A673 (cell line): ENCODE results near the gene ZNF80. TPM values are rescaled to one million over a fixed set of nuclear protein-coding genes. Genes with fewer than 3 reads are reported as not detected.

Experiments used
- BruUV-seq: library from RNA; stranded (reverse); fragments of 400-500 nt; replicated peaks from 2 replicates; lab custom pipeline; 2021; lab: Mats Ljungman, UMichigan
- CTCF ChIA-PET: fragments of 300-600 bp; sonication (Branson Sonifier 250); formaldehyde crosslinking; loops from one replicate; lab custom pipeline; 2022; ENCODE audit warnings: antibody characterized with exemption; lab: Charles Lee
- POLR2A ChIA-PET: fragments of 300-600 bp; sonication (Branson Sonifier 250); formaldehyde crosslinking; loops from one replicate; lab custom pipeline; 2022; ENCODE audit warnings: antibody characterized with exemption; ENCODE audit not compliant: low non-redundant PET; lab: Charles Lee
- DNase-seq: peaks from one replicate; pipeline ENCODE4 v3.0.0-alpha.2; 2015; ENCODE audit warnings: low spot score
- H3K27ac ChIP-seq: fragments of 200-600 bp; sonication (generic); 2 replicates; pipeline ENCODE4 v1.5.1; 2016; ENCODE audit warnings: mixed run types, low read depth, mild to moderate bottlenecking, mixed read lengths, antibody characterized with exemption, low read length; ENCODE audit not compliant: poor library complexity, severe bottlenecking
- H3K27me3 ChIP-seq: fragments of 200-600 bp; sonication (generic); replicated peaks from 2 replicates; pipeline ENCODE4 v1.6.1; 2017; ENCODE audit warnings: mixed run types, low read depth, mild to moderate bottlenecking, mixed read lengths, antibody characterized with exemption, low read length; ENCODE audit not compliant: insufficient read depth, poor library complexity
- H3K36me3 ChIP-seq: fragments of 200-600 bp; sonication (generic); 2 replicates; pipeline ENCODE4 v1.6.1; 2016; ENCODE audit warnings: mixed run types, mild to moderate bottlenecking, mixed read lengths, antibody characterized with exemption, low read length; ENCODE audit not compliant: insufficient read depth, poor library complexity, severe bottlenecking
- H3K4me1 ChIP-seq: fragments of 200-600 bp; sonication (generic); 2 replicates; pipeline ENCODE4 v1.6.1; 2017; ENCODE audit warnings: mixed run types, mild to moderate bottlenecking, mixed read lengths, antibody characterized with exemption, low read length; ENCODE audit not compliant: insufficient read depth, poor library complexity, severe bottlenecking
- H3K4me3 ChIP-seq: fragments of 200-600 bp; sonication (generic); 2 replicates; pipeline ENCODE4 v1.5.1; 2016; ENCODE audit warnings: low read depth, mixed run types, mild to moderate bottlenecking, mixed read lengths, low read length; ENCODE audit not compliant: poor library complexity, severe bottlenecking
- H3K9me3 ChIP-seq: fragments of 200-600 bp; sonication (generic); 2 replicates; pipeline ENCODE4 v1.6.1; 2016; ENCODE audit warnings: mixed run types, low read depth, mild to moderate bottlenecking, mixed read lengths, antibody characterized with exemption, low read length; ENCODE audit not compliant: poor library complexity, severe bottlenecking
- CTCF ChIP-seq: fragments of 300-800, 200-600 bp; sonication (generic); conservative IDR thresholded peaks from 2 replicates; pipeline ENCODE4 v1.5.1; 2017; ENCODE audit warnings: low read depth, mild to moderate bottlenecking, antibody characterized with exemption, low read length, moderate library complexity, mixed read lengths
- EZH2 ChIP-seq: fragments of 200-600 bp; sonication (generic); IDR thresholded peaks from 2 replicates; pipeline ENCODE4 v1.6.1; 2017; ENCODE audit warnings: borderline replicate concordance, low read depth, mild to moderate bottlenecking, mixed read lengths, antibody characterized with exemption, low read length; ENCODE audit not compliant: poor library complexity, severe bottlenecking
- intact Hi-C: fragments of 100-400 bp; cut with micrococcal nuclease; formaldehyde crosslinking; loops from one replicate; pipeline ENCODE4 v1.10.0; 2022; ENCODE audit not compliant: unreplicated experiment
- total RNA-seq: library from RNA; stranded (reverse); gene quantifications from 2 replicates; pipeline ENCODE4 v1.2.3, GENCODE V29; 2021

Gene ZNF80
- total RNA-seq, 1 experiment from 2014 or later = not detected

DNA sequence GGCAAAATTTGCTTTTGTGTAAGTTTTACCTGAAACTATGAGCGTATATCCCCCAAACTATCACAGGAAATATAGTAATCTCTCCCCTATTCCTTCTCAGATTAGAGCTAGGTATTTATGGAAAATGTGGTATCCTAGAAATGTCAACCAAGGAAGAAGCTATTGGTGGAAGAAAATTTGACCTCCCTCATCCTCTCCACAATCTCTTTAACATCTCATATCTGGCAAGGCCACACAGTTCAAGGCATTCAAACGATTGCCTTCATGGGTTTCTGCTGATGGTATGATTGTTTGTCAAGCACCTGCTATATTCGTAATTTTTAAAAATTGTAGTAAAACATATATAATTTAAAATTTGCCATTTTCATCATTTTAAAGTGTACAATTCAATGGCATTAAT is 31.0 kb downstream of the ZNF80 start:
- H3K27ac ChIP-seq = no peak overlapping the region
- ChIA-PET CTCF (no interaction called here), POLR2A (no interaction called here)
- no peaks in the 10 kb centered on the region for H3K9me3 ChIP-seq
- no peak for DNase-seq
- no peaks in the 10 kb centered on the region for H3K4me1 ChIP-seq
- intact Hi-C loops = no loop called here
- H3K36me3 ChIP-seq = no peaks in the 10 kb centered on the region
- no TSS peak for BruUV-seq
- H3K27me3 ChIP-seq = no peaks in the 10 kb centered on the region
- TF ChIP-seq CTCF = no peak
- TF ChIP-seq EZH2 = no peak
- H3K4me3 ChIP-seq = no peak overlapping the region

- CTCF ChIA-PET = no interaction called here
- POLR2A ChIA-PET = no interaction called here
- no peak overlapping the region for H3K4me3 ChIP-seq
- no peak overlapping the region for H3K27ac ChIP-seq
- H3K27me3 ChIP-seq = no peaks in the 10 kb centered on the region
- H3K4me1 ChIP-seq = no peaks in the 10 kb centered on the region
- no peaks in the 10 kb centered on the region for H3K9me3 ChIP-seq
- intact Hi-C loops = no loop called here
- no peaks in the 10 kb centered on the region for H3K36me3 ChIP-seq
- TF ChIP-seq EZH2 (no peak), CTCF (no peak)
- BruUV-seq = no TSS peak
- no peak for DNase-seq
These were observed 31.8 kb downstream of the ZNF80 start for GRCh38 chr3:114205541-114205940.

GRCh38 chr3:114194750-114195149 is 42.6 kb downstream of the ZNF80 start:
- no peak for DNase-seq
- POLR2A ChIA-PET = no interaction called here
- Histone ChIP-seq H3K27ac (no peak overlapping the region), H3K9me3 (no peaks in the 10 kb centered on the region), H3K27me3 (peaks cover 5% of the 10 kb centered on the region), H3K4me1 (no peaks in the 10 kb centered on the region), H3K36me3 (no peaks in the 10 kb centered on the region), H3K4me3 (no peak overlapping the region)
- BruUV-seq = no TSS peak
- TF ChIP-seq EZH2 = no peak
- TF ChIP-seq CTCF = no peak
- intact Hi-C loops = no loop called here
- CTCF ChIA-PET = no interaction called here
